SU-DHL-6 (cell line): ENCODE measurements around the gene SLC41A3.

Experiments used
- H2AFZ ChIP-seq: fragments of 200-600 bp; sonication (generic); 2 replicates; pipeline ENCODE4 v1.6.1; 2014; ENCODE audit warnings: low read depth, mild to moderate bottlenecking, moderate library complexity, mixed read lengths, antibody characterized with exemption, low read length; ENCODE audit not compliant: severe bottlenecking
- H3F3A ChIP-seq: fragments of 200-600 bp; shearing (Covaris generic); 2 replicates; pipeline ENCODE4 v1.6.0; 2016; ENCODE audit warnings: antibody characterized with exemption, mild to moderate bottlenecking; ENCODE audit not compliant: insufficient read depth
- H3K27ac ChIP-seq: fragments of 200-600 bp; sonication (generic); 2 replicates; pipeline ENCODE4 v1.5.1; 2016; ENCODE audit warnings: low read depth, mild to moderate bottlenecking, low read length, moderate library complexity, mixed read lengths
- H3K27me3 ChIP-seq: fragments of 200-600 bp; sonication (generic), shearing (Covaris generic); 2 replicates; pipeline ENCODE4 v1.6.0; 2014; ENCODE audit warnings: mild to moderate bottlenecking, low read length
- H3K36me3 ChIP-seq: fragments of 200-600 bp; sonication (generic); 2 replicates; pipeline ENCODE4 v1.6.1; 2014; ENCODE audit warnings: mild to moderate bottlenecking, low read length, mixed read lengths
- H3K4me2 ChIP-seq: fragments of 300-600, 200-600 bp; shearing (Covaris generic), sonication (generic); 2 replicates; pipeline ENCODE4 v1.6.0; 2014; ENCODE audit warnings: low read length, low read depth, mild to moderate bottlenecking; ENCODE audit not compliant: poor library complexity, severe bottlenecking
- H3K4me3 ChIP-seq: fragments of 200-600 bp; sonication (generic); 2 replicates; pipeline ENCODE4 v1.5.1; 2014; ENCODE audit warnings: antibody characterized with exemption, low read length, mild to moderate bottlenecking, mixed read lengths; ENCODE audit not compliant: insufficient read depth, poor library complexity, severe bottlenecking
- H3K79me2 ChIP-seq: fragments of 200-600 bp; sonication (generic); 2 replicates; pipeline ENCODE4 v1.6.1; 2014; ENCODE audit warnings: mild to moderate bottlenecking, low read length, moderate library complexity; ENCODE audit not compliant: insufficient read depth
- H3K9ac ChIP-seq: fragments of 200-600 bp; sonication (generic); 2 replicates; pipeline ENCODE4 v1.7.0; 2014; ENCODE audit warnings: mild to moderate bottlenecking, low read length
- H3K9me2 ChIP-seq: fragments of 200-600 bp; sonication (generic); replicated peaks from 2 replicates; pipeline ENCODE4 v1.6.1; 2014; ENCODE audit warnings: low read length; ENCODE audit not compliant: insufficient read depth
- H3K9me3 ChIP-seq: fragments of 200-600 bp; sonication (generic); 2 replicates; pipeline ENCODE4 v1.6.1; 2014; ENCODE audit warnings: low read length, mixed read lengths; ENCODE audit not compliant: insufficient read depth
- H4K20me1 ChIP-seq: fragments of 200-600 bp; sonication (generic); 2 replicates; pipeline ENCODE4 v1.6.1; 2014; ENCODE audit warnings: low read depth, mild to moderate bottlenecking, antibody characterized with exemption, low read length, moderate library complexity, mixed read lengths
- EZH2phosphoT487 ChIP-seq: fragments of 200-600 bp; sonication (generic), shearing (Covaris generic); conservative IDR thresholded peaks from 2 replicates; pipeline ENCODE4 v1.6.1; 2018; ENCODE audit warnings: mild to moderate bottlenecking, antibody characterized with exemption, low read length, moderate library complexity, mixed read lengths
- TF ChIP-seq, protein P1 (sequence below): fragments of 200-600 bp; sonication (generic); IDR thresholded peaks from one replicate; pipeline ENCODE4 v1.5.1; 2017; ENCODE audit warnings: antibody characterized with exemption, mild to moderate bottlenecking, low read length, moderate library complexity; ENCODE audit not compliant: insufficient read depth, poor library complexity, severe bottlenecking

SLC41A3 gene

DNA sequence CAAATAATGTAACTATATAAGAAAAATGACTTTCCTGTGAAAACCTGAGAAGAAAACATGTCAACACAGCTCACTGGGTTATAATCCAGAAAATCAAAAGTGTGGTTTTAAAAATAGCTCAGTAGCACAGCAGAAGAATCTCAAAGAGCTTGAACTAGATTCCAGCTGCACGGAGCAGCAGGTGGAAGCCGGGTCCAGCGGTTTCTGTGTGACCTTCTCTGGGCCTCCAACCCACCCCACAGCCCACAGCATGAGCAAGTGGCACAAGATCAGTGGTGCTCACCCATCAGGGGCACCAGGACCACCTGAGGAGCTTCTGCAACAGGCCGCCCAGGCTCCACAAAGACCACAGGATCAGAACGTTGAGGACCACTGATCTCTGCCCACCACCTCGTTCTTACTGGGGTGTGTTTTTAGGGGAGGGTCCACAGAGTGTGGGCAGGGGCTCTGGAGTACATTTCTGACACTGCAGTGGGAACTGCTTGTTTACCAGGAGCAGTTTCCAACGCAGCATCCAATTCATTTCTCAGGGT lies 23.2 kb downstream of the SLC41A3 start:
- Histone ChIP-seq H3K4me3 (no peak overlapping the region), H3K9me3 (no peaks in the 10 kb centered on the region), H3K36me3 (no peaks in the 10 kb centered on the region), H3K9ac (no peak overlapping the region), H3K27me3 (no peaks in the 10 kb centered on the region), H3K9me2 (no peaks in the 10 kb centered on the region), H3F3A (no peaks in the 10 kb centered on the region), H3K79me2 (no peaks in the 10 kb centered on the region), H3K4me2 (no peak overlapping the region), H2AFZ (no peak overlapping the region), H4K20me1 (no peaks in the 10 kb centered on the region), H3K27ac (no peak overlapping the region)
- no peak for TF ChIP-seq EZH2phosphoT487
- TF ChIP-seq, protein P1, sequence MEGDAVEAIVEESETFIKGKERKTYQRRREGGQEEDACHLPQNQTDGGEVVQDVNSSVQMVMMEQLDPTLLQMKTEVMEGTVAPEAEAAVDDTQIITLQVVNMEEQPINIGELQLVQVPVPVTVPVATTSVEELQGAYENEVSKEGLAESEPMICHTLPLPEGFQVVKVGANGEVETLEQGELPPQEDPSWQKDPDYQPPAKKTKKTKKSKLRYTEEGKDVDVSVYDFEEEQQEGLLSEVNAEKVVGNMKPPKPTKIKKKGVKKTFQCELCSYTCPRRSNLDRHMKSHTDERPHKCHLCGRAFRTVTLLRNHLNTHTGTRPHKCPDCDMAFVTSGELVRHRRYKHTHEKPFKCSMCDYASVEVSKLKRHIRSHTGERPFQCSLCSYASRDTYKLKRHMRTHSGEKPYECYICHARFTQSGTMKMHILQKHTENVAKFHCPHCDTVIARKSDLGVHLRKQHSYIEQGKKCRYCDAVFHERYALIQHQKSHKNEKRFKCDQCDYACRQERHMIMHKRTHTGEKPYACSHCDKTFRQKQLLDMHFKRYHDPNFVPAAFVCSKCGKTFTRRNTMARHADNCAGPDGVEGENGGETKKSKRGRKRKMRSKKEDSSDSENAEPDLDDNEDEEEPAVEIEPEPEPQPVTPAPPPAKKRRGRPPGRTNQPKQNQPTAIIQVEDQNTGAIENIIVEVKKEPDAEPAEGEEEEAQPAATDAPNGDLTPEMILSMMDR, result no peak

- Histone ChIP-seq H3K4me3 (no peak overlapping the region), H3K79me2 (no peaks in the 10 kb centered on the region), H3K27me3 (no peaks in the 10 kb centered on the region), H3K27ac (no peak overlapping the region), H3F3A (no peaks in the 10 kb centered on the region), H3K9me3 (no peaks in the 10 kb centered on the region), H3K9ac (no peak overlapping the region), H2AFZ (no peak overlapping the region), H3K9me2 (no peaks in the 10 kb centered on the region), H4K20me1 (no peaks in the 10 kb centered on the region), H3K36me3 (no peaks in the 10 kb centered on the region), H3K4me2 (no peak overlapping the region)
- no peak for TF ChIP-seq EZH2phosphoT487
- TF ChIP-seq, protein P1, result no peak
These were observed 25.3 kb downstream of the SLC41A3 start for GRCh38 chr3:126058666-126059065.

GRCh38 chr3:126057936-126058335 lies 26.0 kb downstream of the SLC41A3 start:
- H3K79me2 ChIP-seq, result no peaks in the 10 kb centered on the region
- no peak overlapping the region for H3K4me2 ChIP-seq
- no peak overlapping the region for H2AFZ ChIP-seq
- no peaks in the 10 kb centered on the region for H3F3A ChIP-seq
- TF ChIP-seq, protein P1, result no peak
- TF ChIP-seq EZH2phosphoT487, result no peak
- H3K4me3 ChIP-seq, result no peak overlapping the region
- no peaks in the 10 kb centered on the region for H3K36me3 ChIP-seq
- H3K9ac ChIP-seq, result no peak overlapping the region
- H4K20me1 ChIP-seq, result no peaks in the 10 kb centered on the region
- no peaks in the 10 kb centered on the region for H3K9me3 ChIP-seq
- H3K27ac ChIP-seq, result no peak overlapping the region
- H3K9me2 ChIP-seq, result no peaks in the 10 kb centered on the region
- H3K27me3 ChIP-seq, result no peaks in the 10 kb centered on the region

GRCh38 chr3:126057501-126057819 lies 26.5 kb downstream of the SLC41A3 start:
- no peak overlapping the region for H3K4me2 ChIP-seq
- H3K9ac ChIP-seq, result no peak overlapping the region
- no peaks in the 10 kb centered on the region for H3K27me3 ChIP-seq
- H3F3A ChIP-seq, result no peaks in the 10 kb centered on the region
- H3K9me3 ChIP-seq, result no peaks in the 10 kb centered on the region
- no peak overlapping the region for H3K4me3 ChIP-seq
- H2AFZ ChIP-seq, result no peak overlapping the region
- H3K27ac ChIP-seq, result no peak overlapping the region
- no peaks in the 10 kb centered on the region for H3K36me3 ChIP-seq
- H3K79me2 ChIP-seq, result no peaks in the 10 kb centered on the region
- no peaks in the 10 kb centered on the region for H3K9me2 ChIP-seq
- no peaks in the 10 kb centered on the region for H4K20me1 ChIP-seq
- no peak for TF ChIP-seq EZH2phosphoT487
- TF ChIP-seq, protein P1, result no peak
